T-helper 1 cell treated with Interleukin-12 subunit alpha and Interleukin-12 subunit beta and Interleukin-4 antibody, amounts not matched to agents 30 ng/mL and 1 ng/mL, for 36 hours (primary cell): Measurements from ENCODE around the gene PRDM12. TPM values are rescaled to one million over a fixed set of nuclear protein-coding genes. Genes with fewer than 3 reads are reported as not detected.

Source experiments
- intact Hi-C: fragments of 100-400 bp; cut with micrococcal nuclease; formaldehyde crosslinking; loops from one replicate; pipeline ENCODE4 v1.15.1; 2024
- total RNA-seq: library from RNA; stranded (reverse); gene quantifications from 2 replicates; pipeline ENCODE4 v1.2.3, GENCODE V29; 2022

Gene PRDM12
- total RNA-seq, 1 donor from 2014 or later: not detected

DNA sequence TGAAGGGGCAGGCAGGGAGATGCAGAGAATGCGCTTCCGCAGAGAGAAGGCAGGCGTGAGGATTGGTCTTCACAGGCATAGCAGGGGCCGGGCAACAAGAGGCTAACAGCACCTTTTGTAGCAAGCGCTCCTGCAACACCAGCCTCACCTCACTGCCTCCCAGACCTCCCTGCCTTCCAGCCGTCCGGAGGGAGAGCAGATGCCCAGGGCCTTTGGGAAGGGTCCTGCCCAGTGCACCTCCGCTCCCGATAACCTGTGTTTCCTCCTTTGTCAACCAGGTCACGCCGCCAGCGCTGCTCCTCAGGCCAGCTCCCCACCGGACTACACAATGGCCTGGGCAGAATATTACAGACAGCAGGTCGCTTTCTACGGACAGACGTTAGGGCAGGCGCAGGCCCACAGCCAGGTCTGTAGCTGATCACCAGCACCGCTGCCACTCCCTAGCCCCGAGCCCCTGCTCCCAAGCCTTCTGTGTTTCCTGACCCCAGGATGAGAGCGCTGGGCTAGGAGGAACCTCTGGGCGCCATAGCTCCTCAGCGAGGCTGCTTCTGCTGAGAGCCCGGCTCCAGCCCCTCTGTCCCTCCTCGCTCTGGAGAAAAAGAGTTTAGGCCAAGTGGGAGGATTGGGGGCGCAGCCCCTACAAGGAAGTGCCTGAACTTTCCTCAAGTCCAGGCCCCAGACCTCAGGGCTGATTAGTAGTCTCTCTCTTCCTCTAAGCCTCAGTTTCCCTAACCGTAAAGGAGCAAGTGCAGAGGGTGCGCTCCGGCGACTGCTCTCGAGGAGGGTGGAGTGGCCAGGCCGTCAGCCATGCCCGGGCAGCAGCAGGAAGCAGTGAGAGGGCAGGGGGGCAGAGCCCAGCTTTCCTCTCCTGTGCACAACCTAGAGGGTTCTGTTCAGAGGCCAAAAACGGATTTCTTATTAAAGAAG, 28.4 kb upstream of the PRDM12 start:
- intact Hi-C loops: no loop called here

- intact Hi-C loops: no loop called here
These were observed 27.8 kb upstream of the PRDM12 start for GRCh38 chr9:130636648-130637020.

DNA sequence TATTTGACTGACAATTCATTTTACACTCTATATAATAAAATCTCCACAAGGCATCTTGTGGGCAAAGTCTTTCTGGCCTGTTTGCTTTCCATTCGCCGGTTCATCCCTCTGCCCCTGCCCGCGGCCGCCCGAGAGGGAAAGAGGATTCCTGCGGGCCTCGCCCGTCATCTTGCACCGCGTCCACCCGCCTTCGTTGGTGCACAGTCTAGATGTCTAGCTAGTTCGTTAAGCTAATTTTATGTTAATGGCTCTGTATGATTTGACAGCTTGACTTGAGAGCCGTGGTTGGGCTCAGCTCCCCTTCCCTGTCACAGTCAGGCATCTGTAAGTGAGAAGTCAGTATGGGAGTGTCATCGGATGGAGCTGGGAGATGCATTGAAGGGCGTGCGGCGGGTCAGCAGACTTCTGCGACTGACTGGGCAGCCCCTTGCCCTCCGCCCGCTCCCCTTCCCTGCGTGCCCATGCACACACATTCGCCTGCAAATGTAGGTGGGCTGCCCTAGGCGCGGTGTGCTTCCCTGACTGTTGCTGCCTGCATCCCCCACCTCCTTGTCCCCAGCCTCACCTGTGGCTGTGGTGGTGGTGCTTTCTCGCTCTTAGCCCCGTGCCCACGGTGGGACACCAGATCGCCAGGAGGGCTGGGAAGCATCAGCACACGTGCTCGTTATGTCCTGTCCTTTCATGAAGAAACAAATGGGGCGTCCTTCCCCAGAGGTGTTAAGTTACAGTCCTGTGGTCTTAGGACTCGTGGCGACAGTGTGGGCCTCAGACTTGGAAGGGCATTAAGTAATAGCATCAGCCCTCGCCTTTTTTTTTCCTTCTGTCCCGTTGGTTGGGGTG, 25.9 kb upstream of the PRDM12 start:
- intact Hi-C loops: no loop called here

DNA sequence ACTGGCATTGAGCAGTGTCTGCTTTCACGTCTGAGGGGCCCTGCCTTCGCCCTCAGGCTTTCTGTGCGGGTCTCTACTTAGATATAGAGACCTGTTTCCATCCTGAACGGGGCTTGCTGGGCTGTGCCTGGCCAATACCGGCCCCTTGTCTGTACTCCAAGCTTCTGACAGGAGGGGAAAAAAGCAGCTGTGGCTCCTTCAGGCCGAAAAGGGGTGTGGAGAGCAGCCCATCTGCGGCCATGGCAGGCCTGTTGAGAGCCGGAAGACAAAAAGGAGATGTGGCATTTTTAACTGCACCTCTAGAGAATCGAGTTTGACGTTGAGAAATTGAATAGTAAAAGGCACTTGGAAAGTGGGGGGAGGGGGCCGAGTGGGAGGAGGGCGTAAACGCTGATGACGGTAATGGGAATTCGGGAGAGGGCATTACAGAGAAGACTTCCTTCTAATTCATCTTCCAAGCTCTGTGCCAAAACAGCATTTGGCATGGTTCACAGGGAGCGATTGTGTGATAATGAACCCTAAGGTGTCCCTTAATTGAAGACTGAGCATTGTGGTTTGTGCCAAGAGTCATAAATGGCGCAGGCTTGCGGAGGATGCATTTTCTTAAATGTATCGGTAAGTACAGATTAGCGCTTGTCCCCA, 25.1 kb upstream of the PRDM12 start:
- intact Hi-C loops: no loop called here

- intact Hi-C loops: no loop called here
These were observed 24.4 kb upstream of the PRDM12 start for GRCh38 chr9:130639866-130640555.

GRCh38 chr9:130640681-130641080, 23.7 kb upstream of the PRDM12 start:
- intact Hi-C loops: no loop called here

DNA sequence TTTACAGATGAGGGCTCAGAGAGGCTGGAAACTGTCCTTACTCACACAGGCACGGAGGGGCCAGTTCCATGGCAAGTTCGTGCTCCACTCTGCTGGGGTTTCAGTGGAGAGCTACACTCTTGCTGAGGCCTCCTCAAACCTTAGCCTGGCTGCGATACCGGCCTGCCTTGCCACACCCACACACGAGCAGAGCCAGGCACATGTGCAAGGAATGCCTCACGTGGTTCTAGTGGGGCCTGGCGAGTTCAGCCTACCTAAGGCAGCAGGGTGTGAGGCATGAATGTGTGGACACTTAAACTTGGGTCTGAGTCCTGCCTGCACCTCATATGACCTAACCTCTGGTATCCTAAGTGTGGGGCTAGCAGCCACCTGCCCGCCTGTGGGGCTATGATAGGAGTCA, 21.5 kb upstream of the PRDM12 start:
- intact Hi-C loops: no loop called here

GRCh38 chr9:130651221-130651620, 13.2 kb upstream of the PRDM12 start:
- intact Hi-C loops: no loop called here

- intact Hi-C loops: no loop called here
These were observed 12.6 kb upstream of the PRDM12 start for GRCh38 chr9:130651752-130652151.

DNA sequence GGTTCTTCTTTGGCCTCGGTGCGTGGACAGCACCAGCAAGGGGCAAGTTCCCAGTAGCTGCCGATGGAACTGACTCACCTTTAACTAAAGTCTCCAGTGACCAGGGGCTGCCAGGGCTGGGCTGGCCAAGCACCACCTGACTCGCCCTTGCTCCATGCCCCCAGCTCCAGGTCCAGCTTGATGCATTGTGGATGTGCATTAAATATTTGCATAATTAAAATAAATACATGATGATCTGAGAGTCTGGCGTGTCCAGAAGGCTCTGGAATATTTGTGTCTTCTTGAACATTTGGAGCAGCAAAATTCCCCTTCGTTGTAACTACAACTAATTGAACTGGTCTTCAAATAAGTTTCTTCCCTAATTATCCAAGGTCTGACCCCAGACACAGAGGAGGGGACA, 9.5 kb upstream of the PRDM12 start:
- intact Hi-C loops: no loop called here

- intact Hi-C loops: no loop called here
These were observed 5.3 kb upstream of the PRDM12 start for GRCh38 chr9:130658893-130659698.

- intact Hi-C loops: no loop called here
These were observed 4.6 kb upstream of the PRDM12 start for GRCh38 chr9:130659699-130660248.

GRCh38 chr9:130660326-130660682, 4.1 kb upstream of the PRDM12 start:
- intact Hi-C loops: no loop called here

GRCh38 chr9:130660683-130661450, 3.5 kb upstream of the PRDM12 start:
- intact Hi-C loops: no loop called here

DNA sequence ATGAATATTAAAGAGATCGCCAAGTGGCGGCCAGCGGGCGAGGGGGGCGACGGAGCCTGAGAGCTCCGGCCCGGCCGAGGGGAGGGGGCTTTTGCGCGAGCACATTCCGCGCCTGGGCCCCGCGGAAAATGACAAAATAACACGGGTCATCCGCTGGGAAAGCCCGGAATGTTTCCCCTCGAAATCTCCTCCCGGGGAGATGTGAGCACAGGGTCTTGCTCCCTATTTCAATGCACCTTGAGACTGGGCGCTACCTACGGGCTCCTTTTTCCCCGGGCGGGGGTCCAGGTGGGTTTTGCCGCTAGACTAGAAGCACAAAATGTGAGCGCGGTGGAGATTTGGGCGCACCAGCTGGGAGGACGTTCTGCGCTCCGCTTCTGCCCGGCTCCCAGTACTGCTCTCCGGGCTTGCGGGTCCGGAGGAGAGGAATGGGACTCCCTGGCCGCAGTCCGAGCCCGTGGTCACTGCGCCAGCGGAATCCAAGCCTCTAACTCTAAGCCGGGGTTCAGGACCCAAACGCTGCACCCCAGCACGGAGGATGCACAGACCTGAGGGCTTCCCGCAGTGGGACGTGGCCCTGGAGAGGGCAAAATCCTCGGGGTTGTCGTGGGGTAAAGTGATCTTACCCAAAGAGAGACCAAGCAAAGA, 2.8 kb upstream of the PRDM12 start:
- intact Hi-C loops: no loop called here

GRCh38 chr9:130662099-130662969, 2.1 kb upstream of the PRDM12 start:
- intact Hi-C loops: no loop called here

GRCh38 chr9:130662970-130663257, 1.5 kb upstream of the PRDM12 start:
- intact Hi-C loops: no loop called here
